Endothelial cell (in vitro differentiated cells): ENCODE results near the gene PPP2R3C. TPM values are rescaled to one million over a fixed set of nuclear protein-coding genes. Genes with fewer than 3 reads are reported as not detected.
A peak's percentile ranks its signal among the peaks of the same experiment; 100 is the strongest.
"Not testable (repeated sequence)": the region's sequence is repeated elsewhere in the genome, so short reads cannot be mapped to it uniquely, and the experiment has no call there.

Experiments
- DNase-seq: peaks from one replicate; pipeline ENCODE4 v3.0.0; 2021; ENCODE audit warnings: low spot score
- H3K27ac Mint-ChIP-seq: one replicate; pipeline ENCODE4 v1.8.0; 2021; ENCODE audit warnings: mixed read lengths, inconsistent platforms; ENCODE audit not compliant: unreplicated experiment
- H3K27me3 Mint-ChIP-seq: one replicate; pipeline ENCODE4 v1.8.0; 2021; ENCODE audit warnings: mild to moderate bottlenecking, moderate library complexity, mixed read lengths, inconsistent platforms; ENCODE audit not compliant: unreplicated experiment
- H3K36me3 Mint-ChIP-seq: one replicate; pipeline ENCODE4 v1.8.0; 2021; ENCODE audit warnings: mild to moderate bottlenecking, low read depth, mixed read lengths, inconsistent platforms; ENCODE audit not compliant: unreplicated experiment
- H3K4me1 Mint-ChIP-seq: one replicate; pipeline ENCODE4 v1.8.0; 2021; ENCODE audit warnings: mild to moderate bottlenecking, mixed read lengths, inconsistent platforms; ENCODE audit not compliant: unreplicated experiment
- H3K4me3 Mint-ChIP-seq: one replicate; pipeline ENCODE4 v1.8.0; 2021; ENCODE audit warnings: mild to moderate bottlenecking, mixed read lengths, inconsistent platforms; ENCODE audit not compliant: unreplicated experiment
- H3K9me3 Mint-ChIP-seq: one replicate; pipeline ENCODE4 v1.8.0; 2021; ENCODE audit warnings: mixed read lengths, inconsistent platforms; ENCODE audit not compliant: unreplicated experiment
- CTCF ChIP-seq: fragments of 200-600 bp; sonication (generic); IDR thresholded peaks from one replicate; pipeline ENCODE4 v1.5.0; 2021; ENCODE audit warnings: antibody characterized with exemption; ENCODE audit not compliant: unreplicated experiment
- total RNA-seq: library from RNA; stranded (reverse); fragmentation: NEBNext Ultra II Directional; extraction: Animal tissue kit (Norgen Biotek cat#: 25700); gene quantifications from one replicate; pipeline ENCODE4 v1.2.1, GENCODE V29; 2021; ENCODE audit not compliant: unreplicated experiment

PPP2R3C gene
- total RNA-seq, 1 donor from 2014 or later, result 29.1 TPM

GRCh38 chr14:35073486-35073885 lies 48.3 kb downstream of the PPP2R3C start:
- Mint-ChIP-seq H3K36me3 (peaks cover 13% of the 10 kb centered on the region), H3K27ac (no peak overlapping the region), H3K4me3 (no peak overlapping the region), H3K4me1 (no peaks in the 10 kb centered on the region), H3K9me3 (no peaks in the 10 kb centered on the region), H3K27me3 (no peaks in the 10 kb centered on the region)
- no peak for DNase-seq
- no peak for TF ChIP-seq CTCF

GRCh38 chr14:35072226-35072625 lies 49.6 kb downstream of the PPP2R3C start:
- DNase-seq, result no peak
- H3K9me3 Mint-ChIP-seq, result no peaks in the 10 kb centered on the region
- TF ChIP-seq CTCF, result no peak
- H3K27me3 Mint-ChIP-seq, result no peaks in the 10 kb centered on the region
- no peak overlapping the region for H3K4me3 Mint-ChIP-seq
- H3K4me1 Mint-ChIP-seq, result no peaks in the 10 kb centered on the region
- H3K27ac Mint-ChIP-seq, result no peak overlapping the region
- peaks cover 23% of the 10 kb centered on the region for H3K36me3 Mint-ChIP-seq

GRCh38 chr14:35068238-35069012 lies 53.4 kb downstream of the PPP2R3C start:
- no peak for DNase-seq
- no peaks in the 10 kb centered on the region for H3K4me1 Mint-ChIP-seq
- no peaks in the 10 kb centered on the region for H3K27me3 Mint-ChIP-seq
- no peaks in the 10 kb centered on the region for H3K9me3 Mint-ChIP-seq
- no peak overlapping the region for H3K4me3 Mint-ChIP-seq
- H3K27ac Mint-ChIP-seq, result no peak overlapping the region
- TF ChIP-seq CTCF, result no peak
- H3K36me3 Mint-ChIP-seq, result peaks cover 17% of the 10 kb centered on the region

GRCh38 chr14:35065731-35066130 lies 56.1 kb downstream of the PPP2R3C start:
- not testable (repeated sequence) for H3K27ac Mint-ChIP-seq, H3K27me3 Mint-ChIP-seq, H3K4me3 Mint-ChIP-seq, H3K4me1 Mint-ChIP-seq, H3K9me3 Mint-ChIP-seq, DNase-seq
- peaks cover 17% of the 10 kb centered on the region for H3K36me3 Mint-ChIP-seq

GRCh38 chr14:35061113-35061791 lies 60.5 kb downstream of the PPP2R3C start:
- H3K4me1 Mint-ChIP-seq, H3K4me3 Mint-ChIP-seq, H3K36me3 Mint-ChIP-seq, H3K27me3 Mint-ChIP-seq, H3K9me3 Mint-ChIP-seq: not testable (repeated sequence)
- peak overlapping the region; percentile 74 for H3K27ac Mint-ChIP-seq
- peak; percentile 7 for DNase-seq

GRCh38 chr14:35052637-35053036 lies 69.2 kb downstream of the PPP2R3C start:
- Mint-ChIP-seq H3K27ac (no peak overlapping the region), H3K36me3 (peaks cover 10% of the 10 kb centered on the region), H3K4me1 (no peaks in the 10 kb centered on the region), H3K4me3 (no peak overlapping the region), H3K27me3 (no peaks in the 10 kb centered on the region), H3K9me3 (no peaks in the 10 kb centered on the region)
- TF ChIP-seq CTCF, result no peak
- no peak for DNase-seq
